HCT116 (cell line): Measurements from ENCODE around the gene UBQLN4. TPM values are rescaled to one million over a fixed set of nuclear protein-coding genes. Genes with fewer than 3 reads are reported as not detected.

Experiments used
- ATAC-seq: fragments of 200-7000 bp; cut with Tn5 transposase; 2 replicates; pipeline ENCODE4 v1.9.1; 2020; ENCODE audit warnings: mild to moderate bottlenecking, moderate library complexity
- BruUV-seq: library from RNA; stranded (reverse); fragments of 400-500 nt; replicated peaks from 2 replicates; lab custom pipeline; 2021; lab: Mats Ljungman, UMichigan
- CTCF ChIA-PET: fragments of 300-600 bp; sonication (Branson Sonifier 250); formaldehyde crosslinking; loops from one replicate; lab custom pipeline; 2021; ENCODE audit warnings: antibody characterized with exemption; lab: Charles Lee
- POLR2A ChIA-PET: fragments of 300-600, 350-600 bp; sonication (Branson Sonifier 250); formaldehyde crosslinking; loops from one replicate; lab custom pipeline; 2021; ENCODE audit warnings: antibody characterized with exemption; lab: Charles Lee
- RAD21 ChIA-PET, 2 experiments: fragments of 300-600 bp; sonication (Branson Sonifier 250); formaldehyde crosslinking; loops; one replicate each; lab custom pipeline; 2023; ENCODE audit warnings: low total read pairs in 2 of 2; ENCODE audit not compliant: uncharacterized antibody in 2 of 2, unreplicated experiment in 2 of 2, low non-redundant PET in 1 of 2; lab: Charles Lee
- DNase-seq: peaks from one replicate; pipeline ENCODE4 v3.0.0-alpha.2; 2010; ENCODE audit warnings: low read depth, low spot score
- H2AFZ ChIP-seq: fragments of 200-600 bp; shearing (Covaris generic), sonication (generic); 2 replicates; pipeline ENCODE4 v1.6.1; 2017; ENCODE audit warnings: low read depth, mixed run types, mixed read lengths, antibody characterized with exemption, low read length; ENCODE audit not compliant: poor library complexity, severe bottlenecking
- H3K27ac ChIP-seq: 2 replicates; pipeline ENCODE4 v1.5.1; 2012; ENCODE audit warnings: low read depth, low read length
- H3K27me3 ChIP-seq: fragments of 200-600 bp; sonication (generic); 2 replicates; pipeline ENCODE4 v1.6.1; 2016; ENCODE audit warnings: mixed run types, low read length, mixed read lengths; ENCODE audit not compliant: insufficient read depth
- H3K36me3 ChIP-seq, 2 experiments: fragments of 200-500 bp in 1 of 2; fragments of 200-600 bp in 1 of 2; sonication (Bioruptor generic) in 1 of 2; sonication (generic) in 1 of 2; 2 replicates each; pipeline versions ENCODE4 v1.5.1 to v1.6.1; 2014 to 2016; ENCODE audit warnings: low read length in 2 of 2, inconsistent platforms in 1 of 2, mixed read lengths in 1 of 2, mixed run types in 1 of 2; ENCODE audit not compliant: insufficient read depth in 2 of 2, control insufficient read depth in 1 of 2
- H3K4me1 ChIP-seq, 2 experiments: fragments of 200-600 bp in 1 of 2; sonication (generic) in 1 of 2; 2 replicates each; pipeline versions ENCODE4 v1.5.1 to v1.6.1; 2012 to 2017; ENCODE audit warnings: low read length in 2 of 2, inconsistent platforms in 1 of 2, mild to moderate bottlenecking in 1 of 2, mixed read lengths in 1 of 2, mixed run types in 1 of 2, moderate library complexity in 1 of 2; ENCODE audit not compliant: insufficient read depth in 2 of 2, control insufficient read depth in 1 of 2
- H3K4me2 ChIP-seq: fragments of 200-600 bp; sonication (generic); 2 replicates; pipeline ENCODE4 v1.6.1; 2017; ENCODE audit warnings: mixed run types, low read length, mixed read lengths
- H3K4me3 ChIP-seq, 2 experiments: fragments of 200-600 bp in 1 of 2; sonication (generic) in 1 of 2; replicated peaks in 1 of 2; 2 replicates each; pipeline ENCODE4 v1.5.1; 2011 to 2016; ENCODE audit warnings: low read length in 2 of 2, control low read depth in 1 of 2, low read depth in 1 of 2, mild to moderate bottlenecking in 1 of 2, mixed read lengths in 1 of 2, mixed run types in 1 of 2
- H3K79me2 ChIP-seq: fragments of 200-600 bp; sonication (generic); 2 replicates; pipeline ENCODE4 v1.6.1; 2017; ENCODE audit warnings: mild to moderate bottlenecking, mixed run types, low read length, moderate library complexity, mixed read lengths; ENCODE audit not compliant: insufficient read depth
- H3K9ac ChIP-seq: fragments of 200-600 bp; sonication (generic); 2 replicates; pipeline ENCODE4 v1.6.1; 2016; ENCODE audit warnings: low read length, mixed read lengths
- H3K9me2 ChIP-seq: fragments of 200-600 bp; sonication (generic), shearing (Covaris generic); 2 replicates; pipeline ENCODE4 v1.6.1; 2017; ENCODE audit warnings: mixed run types, mild to moderate bottlenecking, moderate library complexity; ENCODE audit not compliant: insufficient read depth
- H3K9me3 ChIP-seq, 2 experiments: fragments of 200-500 bp in 1 of 2; fragments of 200-600 bp in 1 of 2; sonication (Bioruptor generic) in 1 of 2; sonication (generic) in 1 of 2; 2 replicates each; pipeline ENCODE4 v1.6.1; 2014 to 2017; ENCODE audit warnings: low read length in 2 of 2, mixed read lengths in 2 of 2, inconsistent platforms in 1 of 2, low read depth in 1 of 2, mild to moderate bottlenecking in 1 of 2, mixed run types in 1 of 2, moderate library complexity in 1 of 2; ENCODE audit not compliant: control insufficient read depth in 1 of 2, insufficient read depth in 1 of 2
- H4K20me1 ChIP-seq: fragments of 200-600 bp; sonication (generic), shearing (Covaris generic); 2 replicates; pipeline ENCODE4 v1.6.1; 2017; ENCODE audit warnings: mixed run types, mild to moderate bottlenecking, moderate library complexity; ENCODE audit not compliant: insufficient read depth
- ATF3 ChIP-seq: IDR thresholded peaks from 2 replicates; pipeline ENCODE4 v1.6.1; 2012
- CBX3 ChIP-seq: IDR thresholded peaks from 2 replicates; pipeline ENCODE4 v1.6.1; 2012; ENCODE audit warnings: low read depth
- CEBPB ChIP-seq: IDR thresholded peaks from 2 replicates; pipeline ENCODE4 v1.6.1; 2012; ENCODE audit warnings: low read depth
- CTCF ChIP-seq, 3 experiments: fragments of 200-600 bp in 1 of 3; sonication (generic) in 1 of 3; IDR thresholded peaks in 2 of 3; conservative IDR thresholded peaks in 1 of 3; 2 replicates each; pipeline ENCODE4 v1.5.1; 2012 to 2017; ENCODE audit warnings: low read depth in 2 of 3, low read length in 2 of 3, antibody characterized with exemption in 1 of 3, borderline replicate concordance in 1 of 3, control low read depth in 1 of 3, mild to moderate bottlenecking in 1 of 3, mixed read lengths in 1 of 3, mixed run types in 1 of 3, moderate library complexity in 1 of 3; ENCODE audit not compliant: insufficient read depth in 1 of 3
- EGR1 ChIP-seq: IDR thresholded peaks from 2 replicates; pipeline ENCODE4 v1.6.1; 2012; ENCODE audit warnings: low read depth
- EZH2phosphoT487 ChIP-seq: fragments of 200-600 bp; IDR thresholded peaks from 2 replicates; pipeline ENCODE4 v1.6.1; 2018; ENCODE audit warnings: antibody characterized with exemption, borderline replicate concordance
- FOSL1 ChIP-seq: IDR thresholded peaks from 2 replicates; pipeline ENCODE4 v1.6.1; 2012; ENCODE audit warnings: low read depth
- JUND ChIP-seq: IDR thresholded peaks from 2 replicates; pipeline ENCODE4 v1.6.1; 2012
- POLR2A ChIP-seq: IDR thresholded peaks from 2 replicates; pipeline ENCODE4 v1.7.0; 2011; ENCODE audit warnings: borderline replicate concordance; ENCODE audit not compliant: insufficient read depth, insufficient read length; ENCODE audit errors: extremely low read depth
- POLR2AphosphoS5 ChIP-seq: IDR thresholded peaks from 2 replicates; pipeline ENCODE4 v1.6.1; 2011; ENCODE audit warnings: mild to moderate bottlenecking, low read depth, low read length, moderate library complexity
- RAD21 ChIP-seq: IDR thresholded peaks from 2 replicates; pipeline ENCODE4 v1.6.1; 2012; ENCODE audit warnings: low read depth, mild to moderate bottlenecking
- SP1 ChIP-seq: IDR thresholded peaks from 2 replicates; pipeline ENCODE4 v1.6.1; 2012; ENCODE audit warnings: low read depth
- SRF ChIP-seq: IDR thresholded peaks from 2 replicates; pipeline ENCODE4 v1.6.1; 2012; ENCODE audit warnings: low read depth
- TCF7L2 ChIP-seq: IDR thresholded peaks from 2 replicates; pipeline ENCODE4 v1.7.0; 2011; ENCODE audit warnings: borderline replicate concordance, inconsistent platforms; ENCODE audit not compliant: insufficient read depth, insufficient read length; ENCODE audit errors: extremely low read depth
- ZBTB33 ChIP-seq: IDR thresholded peaks from 2 replicates; pipeline ENCODE4 v1.6.1; 2011; ENCODE audit warnings: mild to moderate bottlenecking, low read length, moderate library complexity; ENCODE audit not compliant: insufficient replicate concordance; ENCODE audit errors: extremely low read depth
- ZFX ChIP-seq: fragments of 450-650 bp; IDR thresholded peaks from 2 replicates; pipeline ENCODE4 v1.6.1; 2017
- ZNF274 ChIP-seq: fragments of 200-500 bp; sonication (Bioruptor generic); IDR thresholded peaks from 2 replicates; pipeline ENCODE4 v1.6.1; 2014; ENCODE audit warnings: mild to moderate bottlenecking, low read depth, low read length, inconsistent platforms
- intact Hi-C: fragments of 100-400 bp; cut with micrococcal nuclease; formaldehyde crosslinking; loops from 2 replicates; pipeline ENCODE4 v1.10.0; 2022
- total RNA-seq: library from RNA; stranded (reverse); gene quantifications from one replicate; pipeline ENCODE4 v1.2.1, GENCODE V29; 2021; ENCODE audit not compliant: unreplicated experiment

UBQLN4 gene
- total RNA-seq, 1 experiment from 2014 or later: 68.4 TPM

- BruUV-seq: no TSS peak
- no peak overlapping the region for H2AFZ ChIP-seq
- CTCF ChIA-PET: interaction anchor here (0.9 to 1.4 kb wide), 14 partner anchors 13 to 134 kb away, joined by 3 to 31 read pairs (median 6); partner anchors contain the start of genes LAMTOR2 and UBQLN4
- no peaks in the 10 kb centered on the region for H3K9me2 ChIP-seq
- H3K36me3 ChIP-seq: peaks cover 21 to 28% of the 10 kb centered on the region in 2 experiments
- POLR2A ChIA-PET: interaction anchor here (1.0 kb wide), 1 partner anchor 12 kb away, joined by 4 read pairs; no protein-coding TSS in a partner anchor
- no peaks in the 10 kb centered on the region for H4K20me1 ChIP-seq
- RAD21 ChIA-PET: interaction anchor here (0.7 to 1.6 kb wide), 4 partner anchors 40 to 125 kb away, joined by 3 to 5 read pairs (median 3); no protein-coding TSS in a partner anchor
- DNase-seq: no peak
- H3K4me3 ChIP-seq: no peak overlapping the region
- peaks cover 63% of the 10 kb centered on the region for H3K79me2 ChIP-seq
- H3K27me3 ChIP-seq: no peaks in the 10 kb centered on the region
- ATAC-seq: no peak
- H3K4me1 ChIP-seq: peaks cover 0 to 12% of the 10 kb centered on the region in 2 experiments; a peak in 1 of 4 replicates
- no peak overlapping the region for H3K4me2 ChIP-seq
- no peak overlapping the region for H3K27ac ChIP-seq
- H3K9ac ChIP-seq: no peak overlapping the region
- TF ChIP-seq EZH2phosphoT487: no peak
- no peak for TF ChIP-seq SP1
- TF ChIP-seq SRF: no peak
- no peak for TF ChIP-seq EGR1
- TF ChIP-seq ZNF274: no peak
- TF ChIP-seq POLR2AphosphoS5: no peak
- no peak for TF ChIP-seq FOSL1
- TF ChIP-seq CEBPB: no peak
- TF ChIP-seq CBX3: no peak
- TF ChIP-seq, all 23 proteins: peak for 0
- no peaks in the 10 kb centered on the region for H3K9me3 ChIP-seq
- intact Hi-C loops: loop anchor here (1.0 to 10.0 kb wide), 3 partner anchors 40 to 126 kb away; no protein-coding TSS in a partner anchor
Observed at GRCh38 chr1:156065871-156066270, 12.3 kb upstream of the UBQLN4 start.

- no peaks in the 10 kb centered on the region for H3K9me2 ChIP-seq
- BruUV-seq: no TSS peak
- ChIA-PET RAD21 (interaction anchor here in 1 of 2 experiments (1.6 kb wide), 1 partner anchor 76 kb away, joined by 5 read pairs; no protein-coding TSS in a partner anchor), CTCF (no interaction called here), POLR2A (no interaction called here)
- H3K4me1 ChIP-seq: peaks cover 0 to 12% of the 10 kb centered on the region in 2 experiments; a peak in 1 of 4 replicates
- ATAC-seq (no peak), DNase-seq (no peak)
- H3K9me3 ChIP-seq: no peaks in the 10 kb centered on the region
- no peaks in the 10 kb centered on the region for H3K27me3 ChIP-seq
- H4K20me1 ChIP-seq: no peaks in the 10 kb centered on the region
- no peak overlapping the region for H2AFZ ChIP-seq
- no peak overlapping the region for H3K4me3 ChIP-seq
- no peak overlapping the region for H3K27ac ChIP-seq
- intact Hi-C loops: loop anchor here (10.0 kb wide), 1 partner anchor 60 kb away; no protein-coding TSS in a partner anchor
- peaks cover 63% of the 10 kb centered on the region for H3K79me2 ChIP-seq
- no peak overlapping the region for H3K4me2 ChIP-seq
- H3K36me3 ChIP-seq: peaks cover 17 to 26% of the 10 kb centered on the region in 2 experiments
- no peak overlapping the region for H3K9ac ChIP-seq
- no peak for TF ChIP-seq POLR2A
- no peak for TF ChIP-seq ZFX
- no peak for TF ChIP-seq SRF
- no peak for TF ChIP-seq POLR2AphosphoS5
- no peak for TF ChIP-seq CTCF (IDR thresholded peaks at IDR 0.05 in 2 of 3, conservative IDR thresholded peaks at IDR 0.05 in 1 of 3; ENCODE audit: borderline replicate concordance in 1 of 3, insufficient read depth in 1 of 3, low read depth in 2 of 3, low read length in 2 of 3)
- no peak for TF ChIP-seq CEBPB
- no peak for TF ChIP-seq RAD21
- no peak for TF ChIP-seq JUND
- TF ChIP-seq ATF3: no peak
- TF ChIP-seq TCF7L2: no peak
- no peak for TF ChIP-seq ZBTB33
- no peak for TF ChIP-seq EGR1
Observed at GRCh38 chr1:156065212-156065611, 11.6 kb upstream of the UBQLN4 start.
